Measurements from ENCODE around the gene CERS6.

DNA sequence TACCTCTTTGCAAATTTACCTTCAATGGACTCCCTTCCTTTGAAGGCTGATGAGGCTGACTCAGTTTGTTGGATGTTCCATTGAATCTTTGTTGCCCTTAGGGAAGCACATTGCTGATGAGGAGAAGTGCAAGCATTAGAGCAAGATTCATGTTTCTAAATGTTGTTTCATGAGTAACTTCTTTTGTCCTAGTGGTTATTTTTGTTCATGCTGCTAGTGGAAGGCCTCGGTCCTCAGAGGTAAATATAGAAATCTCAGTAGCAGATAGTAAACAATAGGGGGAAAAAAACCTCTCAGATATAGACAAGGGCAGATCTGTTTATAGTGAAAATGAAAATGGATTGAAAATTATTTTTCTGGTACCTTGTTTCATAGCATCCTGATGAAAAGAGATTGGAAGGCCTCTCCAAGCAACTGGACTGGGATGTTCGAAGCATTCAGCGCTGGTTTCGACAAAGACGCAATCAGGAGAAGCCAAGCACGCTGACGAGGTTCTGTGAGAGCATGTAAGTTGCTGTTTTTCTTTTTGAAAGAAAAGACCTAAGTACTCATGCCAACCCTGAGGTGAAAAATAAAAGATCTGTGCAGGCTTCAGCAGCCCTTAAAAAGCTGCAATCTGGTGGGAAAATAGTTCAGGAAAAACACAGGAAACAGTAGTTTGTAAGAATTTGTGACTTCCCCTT lies 104.9 kb downstream of the CERS6 start:
- no peak for TF ChIP-seq BACH2 (CRISPR knock-in tag; IDR thresholded peaks at IDR 0.05; ENCODE audit: borderline replicate concordance)
- no peak for TF ChIP-seq PATZ1 (CRISPR knock-in tag; IDR thresholded peaks at IDR 0.05; ENCODE audit: borderline replicate concordance)
- no peak for TF ChIP-seq SNAI2 (CRISPR knock-in tag; IDR thresholded peaks at IDR 0.05)
- no peak for TF ChIP-seq ESRRG (CRISPR knock-in tag; IDR thresholded peaks at IDR 0.05)
- TF ChIP-seq ZNF565 (CRISPR knock-in tag; conservative IDR thresholded peaks at IDR 0.05; ENCODE audit: low read depth) = no peak
